ENCODE results near the gene NEIL1.

- TF ChIP-seq TBP (IDR thresholded peaks at IDR 0.05; ENCODE audit: low read depth, low read length) = no peak
- no peak for TF ChIP-seq CBX8 (IDR thresholded peaks at IDR 0.05; ENCODE audit: borderline replicate concordance, low read depth, low read length)
- no peak for TF ChIP-seq TCF12 (IDR thresholded peaks at IDR 0.05; ENCODE audit: low read depth, low read length)
- no peak for TF ChIP-seq HDAC6 (IDR thresholded peaks at IDR 0.05; ENCODE audit: low read depth, low read length)
- no peak for TF ChIP-seq POLR2A (IDR thresholded peaks at IDR 0.05; ENCODE audit: control extremely low read depth in 1 of 2, low read depth in 2 of 2, low read length in 2 of 2)
- TF ChIP-seq PHF8 (conservative IDR thresholded peaks at IDR 0.05; ENCODE audit: low read depth, low read length) = no peak
- no peak for TF ChIP-seq KDM4A (IDR thresholded peaks at IDR 0.05; ENCODE audit: low read depth, low read length, severe bottlenecking)
- TF ChIP-seq CTCF (IDR thresholded peaks at IDR 0.05; ENCODE audit: control extremely low read depth in 1 of 3, insufficient read depth in 1 of 3, low read depth in 1 of 3, low read length in 3 of 3) = no peak
- no peak for TF ChIP-seq SIN3A (conservative IDR thresholded peaks at IDR 0.05 in 1 of 2, IDR thresholded peaks at IDR 0.05 in 1 of 2; ENCODE audit: low read depth in 1 of 2, low read length in 2 of 2)
- TF ChIP-seq EP300 (IDR thresholded peaks at IDR 0.05; ENCODE audit: borderline replicate concordance in 1 of 2, low read depth in 2 of 2, low read length in 2 of 2) = no peak
- no peak for TF ChIP-seq SRF (IDR thresholded peaks at IDR 0.05; ENCODE audit: low read depth, low read length)
- TF ChIP-seq GTF2F1 (IDR thresholded peaks at IDR 0.05; ENCODE audit: borderline replicate concordance, low read depth, low read length) = no peak
- no peak for TF ChIP-seq BRCA1 (IDR thresholded peaks at IDR 0.05; ENCODE audit: low read depth, low read length)
These were observed 44.5 kb upstream of the NEIL1 start for GRCh38 chr15:75302318-75302717.
